SK-N-SH treated with all-trans-retinoic acid at 6 μM for 48 hours (cell line): ENCODE data around the gene CDS1.

Source experiments
- ARNTL ChIP-seq: fragments of 450-650 bp; formaldehyde crosslinking; IDR thresholded peaks from 2 replicates; pipeline ENCODE4 v1.5.0; 2020; ENCODE audit warnings: low read depth, mild to moderate bottlenecking, moderate library complexity, borderline replicate concordance
- TF ChIP-seq, protein P1 (sequence below): fragments of 250-450 bp; sonication (Bioruptor Pico); IDR thresholded peaks from 2 replicates; pipeline ENCODE4 v1.5.0; 2020; ENCODE audit warnings: mild to moderate bottlenecking, moderate library complexity

DNA sequence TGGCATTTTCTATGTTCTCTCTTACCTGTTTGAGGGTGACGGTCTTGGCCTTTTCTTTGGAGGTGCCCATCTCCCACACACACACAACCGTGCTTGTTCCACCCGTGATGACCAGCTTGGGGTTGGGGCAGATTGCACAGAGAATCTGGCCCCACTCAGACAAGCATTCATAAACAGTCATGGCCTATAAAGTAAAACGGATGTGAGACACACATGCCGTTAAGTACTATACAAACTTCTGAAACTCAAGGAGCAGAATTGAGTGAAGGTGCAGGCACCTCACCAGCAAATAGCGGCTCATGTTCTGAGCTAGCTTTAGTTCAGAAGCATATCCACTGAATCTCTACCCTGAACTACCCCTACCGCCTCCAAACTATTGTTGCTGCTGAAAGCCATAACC is 107.6 kb downstream of the CDS1 start:
- no peak for TF ChIP-seq ARNTL
- TF ChIP-seq, protein P1, sequence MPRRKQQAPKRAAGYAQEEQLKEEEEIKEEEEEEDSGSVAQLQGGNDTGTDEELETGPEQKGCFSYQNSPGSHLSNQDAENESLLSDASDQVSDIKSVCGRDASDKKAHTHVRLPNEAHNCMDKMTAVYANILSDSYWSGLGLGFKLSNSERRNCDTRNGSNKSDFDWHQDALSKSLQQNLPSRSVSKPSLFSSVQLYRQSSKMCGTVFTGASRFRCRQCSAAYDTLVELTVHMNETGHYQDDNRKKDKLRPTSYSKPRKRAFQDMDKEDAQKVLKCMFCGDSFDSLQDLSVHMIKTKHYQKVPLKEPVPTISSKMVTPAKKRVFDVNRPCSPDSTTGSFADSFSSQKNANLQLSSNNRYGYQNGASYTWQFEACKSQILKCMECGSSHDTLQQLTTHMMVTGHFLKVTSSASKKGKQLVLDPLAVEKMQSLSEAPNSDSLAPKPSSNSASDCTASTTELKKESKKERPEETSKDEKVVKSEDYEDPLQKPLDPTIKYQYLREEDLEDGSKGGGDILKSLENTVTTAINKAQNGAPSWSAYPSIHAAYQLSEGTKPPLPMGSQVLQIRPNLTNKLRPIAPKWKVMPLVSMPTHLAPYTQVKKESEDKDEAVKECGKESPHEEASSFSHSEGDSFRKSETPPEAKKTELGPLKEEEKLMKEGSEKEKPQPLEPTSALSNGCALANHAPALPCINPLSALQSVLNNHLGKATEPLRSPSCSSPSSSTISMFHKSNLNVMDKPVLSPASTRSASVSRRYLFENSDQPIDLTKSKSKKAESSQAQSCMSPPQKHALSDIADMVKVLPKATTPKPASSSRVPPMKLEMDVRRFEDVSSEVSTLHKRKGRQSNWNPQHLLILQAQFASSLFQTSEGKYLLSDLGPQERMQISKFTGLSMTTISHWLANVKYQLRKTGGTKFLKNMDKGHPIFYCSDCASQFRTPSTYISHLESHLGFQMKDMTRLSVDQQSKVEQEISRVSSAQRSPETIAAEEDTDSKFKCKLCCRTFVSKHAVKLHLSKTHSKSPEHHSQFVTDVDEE = no peak
